Adrenal gland (tissue), 12 donors: Measurements from ENCODE around the gene AHNAK. TPM values are rescaled to one million over a fixed set of nuclear protein-coding genes. Genes with fewer than 3 reads are reported as not detected.

ENCODE experiments used
- DNase-seq, 7 donors: peaks; one replicate each; pipeline ENCODE4 v3.0.0-alpha.2; 2019 to 2020
- H3K27ac ChIP-seq, 5 donors: fragments of 200-600 bp; sonication (generic) in 4 of 5; 1 replicate in 3 of 5; 2 replicates in 2 of 5; pipeline versions ENCODE4 v1.5.1 to v1.8.0; 2016 to 2020; ENCODE audit warnings: mild to moderate bottlenecking in 1 of 5
- H3K27me3 ChIP-seq: fragments of 200-600 bp; 2 replicates; pipeline ENCODE4 v1.8.0; 2021
- H3K36me3 ChIP-seq, 2 donors: fragments of 200-600 bp; replicated peaks in 1 of 2; 1 replicate in 1 of 2; 2 replicates in 1 of 2; pipeline versions ENCODE4 v1.5.1 to v1.8.0; 2018 to 2022
- H3K4me1 ChIP-seq, 2 donors: fragments of 200-600 bp; replicated peaks in 1 of 2; 1 replicate in 1 of 2; 2 replicates in 1 of 2; pipeline versions ENCODE4 v1.5.1 to v1.8.0; 2018 to 2021
- H3K4me3 ChIP-seq, 4 donors: fragments of 200-600 bp; sonication (generic) in 3 of 4; one replicate each; pipeline ENCODE4 v1.5.1; 2016 to 2018
- H3K9me3 ChIP-seq, 3 donors: fragments of 200-600 bp; sonication (generic) in 1 of 3; replicated peaks in 1 of 3; 1 replicate in 2 of 3; 2 replicates in 1 of 3; pipeline versions ENCODE4 v1.5.1 to v1.8.0; 2016 to 2021
- CTCF ChIP-seq, 6 experiments: fragments of 450-650 bp in 4 of 6; fragments of 200-600 bp in 2 of 6; sonication (generic) in 1 of 6; IDR thresholded peaks; 1 replicate in 5 of 6; 2 replicates in 1 of 6; pipeline versions ENCODE4 v1.5.1 to v1.8.0; 2016 to 2021; ENCODE audit warnings: antibody characterized with exemption in 6 of 6, mild to moderate bottlenecking in 2 of 6, moderate library complexity in 1 of 6
- POLR2A ChIP-seq, 2 donors: fragments of 450-650 bp; IDR thresholded peaks; one replicate each; pipeline ENCODE4 v1.6.1; 2017; ENCODE audit warnings: antibody characterized with exemption in 2 of 2, mild to moderate bottlenecking in 2 of 2, moderate library complexity in 1 of 2
- WGBS, 4 donors: extraction: QIAGEN DNeasy Blood & Tissue Kit in 2 of 4; methylation state at CpG; one replicate each; pipeline versions ENCODE4 v1.1.5 to v1.1.7; 2013 to 2017; 5-methylcytosine and 5-hydroxymethylcytosine counted together
- intact Hi-C, 2 donors: fragments of 100-400 bp; cut with DNase I; formaldehyde crosslinking; loops; one replicate each; pipeline versions ENCODE4 v1.14.1 to v1.15.0; 2022 to 2023
- polyA plus RNA-seq, 3 donors: library from polyadenylated mRNA; stranded (reverse); fragments of 200-250 nt in 2 of 3; fragments of 350-450 nt in 1 of 3; fragmentation: Illumina TruSeq in 1 of 3; extraction: RNeasy Lipid Tissue Mini Kit (QIAGEN cat#74804) in 1 of 3; gene quantifications; one replicate each; pipeline ENCODE4 v1.2.3, GENCODE V29; 2013 to 2014
- total RNA-seq, 9 donors: library from RNA; depleted of rRNA in 4 of 9; stranded (reverse); fragments of >200 nt in 4 of 9; fragments of 120-200 nt in 1 of 9; fragmentation: NEBNext Ultra II Directional in 1 of 9; extraction: Animal tissue kit (Norgen Biotek cat#: 25700) in 1 of 9; gene quantifications; one replicate each; pipeline versions ENCODE4 v1.1.0 to v1.2.4, GENCODE V29; 2013 to 2023
- donor health status: healthy with polysubstance abuse.
- donor health status: Bipolar disorder and iron deficiency.
- donor health status: DM: yes; HTN: yes; CAD: no.
- donor health status: DM: no; HTN: no; CAD: no.
- donor health status: DM: no; HTN: no; CAD: no.
- donor health status: DM: yes; HTN: yes; CAD: no.

Gene AHNAK
- total and polyA plus RNA-seq, 12 donors, result 32.0 to 307 (median 175) TPM

- WGBS, 4 donors, result 89 to 95% (median 93%) methylated on average over 6 of the region's 6 CpGs
- DNase-seq, result no peak
- intact Hi-C loops, result no loop called here
These were observed 62.3 kb downstream of the AHNAK start for GRCh38 chr11:62484352-62484751.

GRCh38 chr11:62482753-62483152 lies 63.9 kb downstream of the AHNAK start:
- intact Hi-C loops, result no loop called here
- DNase-seq, result no peak
- TF ChIP-seq POLR2A (IDR thresholded peaks at IDR 0.05) (no peak), CTCF (IDR thresholded peaks at IDR 0.05) (no peak)
- Histone ChIP-seq H3K4me1 (no peaks in the 10 kb centered on the region), H3K36me3 (no peaks in the 10 kb centered on the region), H3K27ac (no peak overlapping the region), H3K4me3 (no peak overlapping the region), H3K9me3 (no peaks in the 10 kb centered on the region), H3K27me3 (no peaks in the 10 kb centered on the region)
- WGBS, 4 donors, result 71 to 81% (median 75%) methylated on average over 6 of the region's 6 CpGs

More at GRCh38 chr11:62484352-62484751, 62.3 kb downstream of the AHNAK start:
- Histone ChIP-seq H3K27me3 (no peaks in the 10 kb centered on the region), H3K9me3 (no peaks in the 10 kb centered on the region), H3K4me1 (no peaks in the 10 kb centered on the region), H3K27ac (no peak overlapping the region), H3K4me3 (no peak overlapping the region), H3K36me3 (no peaks in the 10 kb centered on the region)
- no peak for TF ChIP-seq CTCF (IDR thresholded peaks at IDR 0.05)
- no peak for TF ChIP-seq POLR2A (IDR thresholded peaks at IDR 0.05)

GRCh38 chr11:62479631-62480201 lies 66.9 kb downstream of the AHNAK start:
- intact Hi-C loops, result no loop called here
- Histone ChIP-seq H3K4me1 (no peaks in the 10 kb centered on the region), H3K27ac (peak overlapping the region in 3 of 5 donors; percentile 36 to 74 (median 59)), H3K36me3 (no peaks in the 10 kb centered on the region), H3K4me3 (no peak overlapping the region), H3K27me3 (no peaks in the 10 kb centered on the region), H3K9me3 (no peaks in the 10 kb centered on the region)
- no peak for DNase-seq
- WGBS, 4 donors, result 71 to 90% (median 75%) methylated on average over 6 to 7 of the region's 7 CpGs
- TF ChIP-seq CTCF (IDR thresholded peaks at IDR 0.05) (no peak), POLR2A (IDR thresholded peaks at IDR 0.05) (no peak)

GRCh38 chr11:62477927-62478326 lies 68.7 kb downstream of the AHNAK start:
- no peak for DNase-seq
- no peaks in the 10 kb centered on the region for H3K9me3 ChIP-seq
- no peak overlapping the region for H3K4me3 ChIP-seq
- no peaks in the 10 kb centered on the region for H3K27me3 ChIP-seq
- 87 to 97% (median 93%) methylated on average over 5 of the region's 5 CpGs for WGBS, 4 donors
- H3K36me3 ChIP-seq, result no peaks in the 10 kb centered on the region
- H3K4me1 ChIP-seq, result no peaks in the 10 kb centered on the region
- TF ChIP-seq POLR2A (IDR thresholded peaks at IDR 0.05), result no peak
- TF ChIP-seq CTCF (IDR thresholded peaks at IDR 0.05), result no peak
- intact Hi-C loops, result no loop called here
- H3K27ac ChIP-seq, result no peak overlapping the region
